NCI-H2107 treated with DMSO at 0.1 percent for 48 hours (cell line): ENCODE data around the gene SUPT3H.
"Not testable (repeated sequence)": the region's sequence is repeated elsewhere in the genome, so short reads cannot be mapped to it uniquely, and the experiment has no call there.

Experiments used
- DNase-seq: peaks from one replicate; lab custom pipeline; 2025; ENCODE audit not compliant: unreplicated experiment; lab: John Stamatoyannopoulos, UW

The SUPT3H gene

DNA sequence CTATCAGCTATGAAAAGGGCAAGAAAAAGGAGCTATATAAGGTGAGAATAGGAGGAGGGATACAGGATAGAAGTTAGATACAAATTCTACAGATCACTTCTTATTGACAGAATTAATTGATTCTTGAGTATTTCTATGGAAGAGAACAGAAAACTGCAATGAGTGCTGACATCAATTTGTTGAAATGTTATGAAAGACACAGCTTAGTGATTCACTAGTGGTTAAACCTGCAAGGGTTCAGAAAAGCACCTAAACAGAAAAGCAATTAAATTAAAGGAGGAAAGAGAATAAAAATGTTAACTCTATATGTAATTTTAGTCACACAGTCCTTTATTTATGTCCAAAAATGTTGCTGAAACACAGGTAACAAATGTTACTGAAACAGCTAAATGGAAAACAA is 304.0 kb downstream of the SUPT3H start:
- no peak for DNase-seq

DNA sequence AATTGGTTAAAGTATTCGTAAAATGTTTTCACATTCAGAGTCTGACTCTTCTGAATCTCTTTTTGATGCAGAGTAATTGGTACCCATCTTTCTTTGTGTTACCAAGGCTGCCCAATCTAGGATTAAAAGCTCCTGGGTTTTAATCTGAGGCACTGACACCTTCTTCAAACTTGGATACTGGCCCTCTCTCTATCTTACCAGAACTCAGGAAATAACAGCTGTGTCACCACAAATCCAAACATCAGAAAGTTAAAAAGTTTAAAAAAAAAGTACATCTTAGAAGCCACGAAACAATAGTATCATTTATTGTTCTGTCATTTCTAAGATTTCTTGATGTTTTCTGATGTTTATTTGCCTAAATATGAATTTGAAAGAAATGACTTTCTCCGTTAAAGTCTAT is 305.1 kb downstream of the SUPT3H start:
- no peak for DNase-seq

GRCh38 chr6:45072016-45072415 is 305.7 kb downstream of the SUPT3H start:
- no peak for DNase-seq

GRCh38 chr6:45069091-45069490 is 308.6 kb downstream of the SUPT3H start:
- no peak for DNase-seq

DNA sequence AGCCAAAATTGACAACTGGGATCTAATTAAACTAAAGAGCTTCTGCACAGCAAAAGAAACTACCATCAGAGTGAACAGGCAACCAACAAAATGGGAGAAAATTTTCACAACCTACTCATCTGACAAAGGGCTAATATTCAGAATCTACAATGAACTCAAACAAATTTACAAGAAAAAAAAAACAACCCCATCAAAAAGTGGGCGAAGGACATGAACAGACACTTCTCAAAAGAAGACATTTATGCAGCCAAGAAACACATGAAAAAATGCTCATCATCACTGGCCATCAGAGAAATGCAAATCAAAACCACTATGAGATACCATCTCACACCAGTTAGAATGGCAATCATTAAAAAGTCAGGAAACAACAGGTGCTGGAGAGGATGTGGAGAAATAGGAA is 310.3 kb downstream of the SUPT3H start:
- not testable (repeated sequence) for DNase-seq

DNA sequence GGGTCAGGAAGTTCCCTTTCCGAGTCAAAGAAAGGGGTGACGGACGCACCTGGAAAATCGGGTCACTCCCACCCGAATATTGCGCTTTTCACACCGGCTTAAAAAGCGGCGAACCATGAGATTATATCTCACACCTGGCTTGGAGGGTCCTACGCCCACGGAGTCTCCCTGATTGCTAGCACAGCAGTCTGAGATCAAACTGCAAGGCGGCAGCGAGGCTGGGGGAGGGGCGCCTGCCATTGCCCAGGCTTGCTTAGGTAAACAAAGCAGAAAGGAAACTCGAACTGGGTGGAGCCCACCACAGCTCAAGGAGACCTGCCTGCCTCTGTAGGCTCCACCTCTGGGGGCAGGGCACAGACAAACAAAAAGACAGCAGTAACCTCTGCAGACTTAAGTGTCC is 315.1 kb downstream of the SUPT3H start:
- not testable (repeated sequence) for DNase-seq

GRCh38 chr6:45057711-45058110 is 320.0 kb downstream of the SUPT3H start:
- DNase-seq = no peak

- no peak for DNase-seq
Observed at GRCh38 chr6:45054610-45055009, 323.1 kb downstream of the SUPT3H start.

DNA sequence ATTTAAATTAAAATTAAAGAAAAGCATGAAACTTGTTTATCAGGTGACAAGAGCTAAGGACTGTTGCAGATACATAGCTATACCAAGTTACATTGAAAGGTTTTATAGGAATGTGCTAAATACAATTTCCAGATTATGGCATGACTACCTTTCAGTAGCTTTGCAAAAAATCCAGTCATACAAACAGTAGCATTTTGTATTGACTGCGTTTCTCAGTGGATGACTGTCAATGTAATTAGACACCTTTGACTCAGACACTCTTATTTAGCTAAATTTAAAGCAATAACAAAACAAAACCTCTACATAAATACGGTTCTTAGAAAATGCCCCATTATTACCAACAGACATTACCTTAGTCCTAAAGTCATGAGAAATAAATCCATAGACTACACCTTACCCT is 325.4 kb downstream of the SUPT3H start:
- no peak for DNase-seq

GRCh38 chr6:45049188-45049843 is 328.4 kb downstream of the SUPT3H start:
- no peak for DNase-seq

GRCh38 chr6:45047573-45047972 is 330.2 kb downstream of the SUPT3H start:
- no peak for DNase-seq

- no peak for DNase-seq
Observed at GRCh38 chr6:45045253-45045601, 332.5 kb downstream of the SUPT3H start.

- no peak for DNase-seq
Observed at GRCh38 chr6:45044510-45045252, 333.1 kb downstream of the SUPT3H start.

DNA sequence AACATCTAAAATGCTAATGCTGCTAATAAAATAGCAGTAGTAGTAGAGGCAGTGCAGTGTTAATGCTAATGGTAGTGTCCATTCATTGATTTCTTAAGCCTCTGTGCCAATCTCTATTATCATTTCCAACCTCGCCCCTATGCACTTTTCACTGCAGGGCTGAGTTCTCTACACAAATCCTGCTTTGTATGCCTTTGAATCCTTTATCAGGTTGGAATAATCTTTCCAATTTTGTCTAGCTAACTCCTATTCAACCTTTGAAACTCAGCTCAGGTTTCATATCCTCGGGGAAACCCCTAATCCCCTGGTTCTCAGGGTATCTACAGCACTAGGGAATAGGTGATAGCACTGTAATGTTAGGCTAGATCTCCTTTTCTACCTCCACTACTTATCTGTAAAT is 333.6 kb downstream of the SUPT3H start:
- DNase-seq = no peak

GRCh38 chr6:45042673-45043072 is 335.1 kb downstream of the SUPT3H start:
- DNase-seq = not testable (repeated sequence)

- DNase-seq = no peak
Observed at GRCh38 chr6:45038226-45038625, 339.5 kb downstream of the SUPT3H start.

GRCh38 chr6:45036103-45036502 is 341.6 kb downstream of the SUPT3H start:
- no peak for DNase-seq

- no peak for DNase-seq
Observed at GRCh38 chr6:45032426-45032825, 345.3 kb downstream of the SUPT3H start.

GRCh38 chr6:45031601-45032000 is 346.1 kb downstream of the SUPT3H start:
- DNase-seq = no peak

DNA sequence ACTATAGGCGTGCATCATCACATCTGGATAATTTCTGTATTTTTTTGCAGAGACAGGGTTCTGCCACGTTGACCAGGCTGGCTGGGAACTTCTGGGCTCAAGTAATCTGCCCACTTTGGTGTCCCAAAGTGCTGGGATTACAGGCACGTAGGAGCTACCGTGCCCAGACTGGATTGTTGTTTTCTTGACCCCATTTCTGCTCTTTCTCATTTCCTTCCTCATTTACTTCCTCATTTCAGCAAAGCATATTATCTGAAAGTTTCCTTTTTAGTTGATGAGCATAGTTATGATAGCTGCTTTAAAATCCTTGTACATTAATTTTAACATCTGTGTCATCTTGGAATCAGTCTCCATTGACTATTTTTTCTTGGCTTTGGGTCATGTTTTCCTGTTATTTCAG is 350.6 kb downstream of the SUPT3H start:
- no peak for DNase-seq

- DNase-seq = no peak
Observed at GRCh38 chr6:45026003-45026516, 351.7 kb downstream of the SUPT3H start.

DNA sequence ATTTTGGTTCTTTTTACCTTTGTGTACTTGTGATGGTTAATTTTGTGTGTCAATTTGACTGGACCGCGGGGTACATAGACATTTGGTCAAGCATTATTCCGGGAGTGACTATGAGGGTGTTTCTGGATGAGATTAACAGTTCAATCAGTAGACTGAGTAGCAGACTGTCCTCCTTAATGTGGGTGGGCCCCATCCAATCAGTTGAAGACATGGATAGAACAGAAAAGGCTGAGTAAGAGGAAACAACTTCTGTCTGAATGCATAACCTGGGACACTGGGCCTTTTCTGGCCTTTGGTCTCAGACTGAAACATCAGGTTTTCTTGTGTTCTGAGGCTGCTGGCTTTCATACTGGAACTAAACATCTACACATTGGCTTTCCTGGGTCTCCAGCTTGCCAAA is 353.1 kb downstream of the SUPT3H start:
- no peak for DNase-seq

GRCh38 chr6:45021676-45022075 is 356.1 kb downstream of the SUPT3H start:
- no peak for DNase-seq
